Activated CD8-positive, alpha-beta T cell treated with anti-CD3 and anti-CD28 coated beads, Interleukin-2, amount 10 ng/mL, durations not matched to agents 7 days and 5 days (primary cell): ENCODE results near the gene ABCC5. TPM values are rescaled to one million over a fixed set of nuclear protein-coding genes. Genes with fewer than 3 reads are reported as not detected.

Source experiments
- ATAC-seq: fragments of 150-1000 bp; cut with Tn5 transposase; one replicate; pipeline ENCODE4 v1.10.0; 2021; ENCODE audit warnings: moderate library complexity
- CTCF ChIA-PET: fragments of 350-600 bp; sonication (Branson Sonifier 250); formaldehyde crosslinking; loops from one replicate; lab custom pipeline; 2021; ENCODE audit warnings: antibody characterized with exemption; lab: Charles Lee
- POLR2A ChIA-PET: fragments of 350-600 bp; sonication (Branson Sonifier 250); formaldehyde crosslinking; loops from one replicate; lab custom pipeline; 2021; ENCODE audit warnings: antibody characterized with exemption; lab: Charles Lee
- DNase-seq: peaks from one replicate; pipeline ENCODE4 v3.0.0-alpha.2; 2020
- H3K27ac Mint-ChIP-seq: one replicate; pipeline ENCODE4 v1.8.0; 2021; ENCODE audit warnings: mild to moderate bottlenecking, mixed read lengths
- H3K27me3 Mint-ChIP-seq: one replicate; pipeline ENCODE4 v1.8.0; 2021; ENCODE audit warnings: low read depth, mixed read lengths
- H3K36me3 Mint-ChIP-seq: one replicate; pipeline ENCODE4 v1.8.0; 2021; ENCODE audit warnings: low read depth, mixed read lengths
- H3K4me1 Mint-ChIP-seq: one replicate; pipeline ENCODE4 v1.8.0; 2021; ENCODE audit warnings: low read depth, mixed read lengths
- H3K4me3 Mint-ChIP-seq: one replicate; pipeline ENCODE4 v1.8.0; 2021; ENCODE audit warnings: mild to moderate bottlenecking, mixed read lengths
- H3K9me3 Mint-ChIP-seq: one replicate; pipeline ENCODE4 v1.8.0; 2022; ENCODE audit warnings: mixed read lengths; ENCODE audit not compliant: insufficient read depth
- total RNA-seq, 2 experiments: library from RNA; stranded (reverse); gene quantifications; one replicate each; pipeline ENCODE4 v1.2.3, GENCODE V29; 2021

ABCC5 gene
- total RNA-seq, 2 experiments from 2014 or later, result 16.7 to 19.6 TPM

GRCh38 chr3:183937601-183938286, 79.9 kb downstream of the ABCC5 start:
- Mint-ChIP-seq H3K4me1 (no peaks in the 10 kb centered on the region), H3K9me3 (no peaks in the 10 kb centered on the region), H3K27ac (no peak overlapping the region), H3K36me3 (no peaks in the 10 kb centered on the region), H3K27me3 (no peaks in the 10 kb centered on the region), H3K4me3 (no peak overlapping the region)
- DNase-seq (no peak), ATAC-seq (no peak)
- ChIA-PET POLR2A (interaction anchor here (0.6 kb wide), 1 partner anchor 149 kb away, joined by 3 read pairs; no protein-coding TSS in a partner anchor), CTCF (no interaction called here)

- H3K36me3 Mint-ChIP-seq, result peaks cover 1% of the 10 kb centered on the region
- H3K27me3 Mint-ChIP-seq, result no peaks in the 10 kb centered on the region
- no peak overlapping the region for H3K4me3 Mint-ChIP-seq
- no peak for DNase-seq
- ATAC-seq, result no peak
- ChIA-PET CTCF (no interaction called here), POLR2A (no interaction called here)
- H3K4me1 Mint-ChIP-seq, result no peaks in the 10 kb centered on the region
- no peak overlapping the region for H3K27ac Mint-ChIP-seq
- no peaks in the 10 kb centered on the region for H3K9me3 Mint-ChIP-seq
Observed at GRCh38 chr3:183933160-183933559, 84.5 kb downstream of the ABCC5 start.

- ChIA-PET CTCF (no interaction called here), POLR2A (no interaction called here)
- no peak overlapping the region for H3K27ac Mint-ChIP-seq
- no peak for DNase-seq
- ATAC-seq, result no peak
- peaks cover 1% of the 10 kb centered on the region for H3K36me3 Mint-ChIP-seq
- no peaks in the 10 kb centered on the region for H3K27me3 Mint-ChIP-seq
- H3K9me3 Mint-ChIP-seq, result no peaks in the 10 kb centered on the region
- no peaks in the 10 kb centered on the region for H3K4me1 Mint-ChIP-seq
- no peak overlapping the region for H3K4me3 Mint-ChIP-seq
Observed at GRCh38 chr3:183931881-183932280, 85.8 kb downstream of the ABCC5 start.

GRCh38 chr3:183930086-183930485, 87.6 kb downstream of the ABCC5 start:
- POLR2A ChIA-PET, result no interaction called here
- DNase-seq (no peak), ATAC-seq (no peak)
- peaks cover 1% of the 10 kb centered on the region for H3K36me3 Mint-ChIP-seq
- CTCF ChIA-PET, result no interaction called here
- no peaks in the 10 kb centered on the region for H3K4me1 Mint-ChIP-seq
- no peak overlapping the region for H3K27ac Mint-ChIP-seq
- H3K27me3 Mint-ChIP-seq, result no peaks in the 10 kb centered on the region
- no peaks in the 10 kb centered on the region for H3K9me3 Mint-ChIP-seq
- no peak overlapping the region for H3K4me3 Mint-ChIP-seq

- Mint-ChIP-seq H3K4me1 (no peaks in the 10 kb centered on the region), H3K36me3 (peaks cover 4% of the 10 kb centered on the region), H3K27me3 (no peaks in the 10 kb centered on the region), H3K27ac (no peak overlapping the region), H3K4me3 (no peak overlapping the region), H3K9me3 (no peaks in the 10 kb centered on the region)
- ChIA-PET CTCF (no interaction called here), POLR2A (no interaction called here)
- DNase-seq, result no peak
- no peak for ATAC-seq
Observed at GRCh38 chr3:183927059-183927458, 90.6 kb downstream of the ABCC5 start.

GRCh38 chr3:183924956-183925355, 92.7 kb downstream of the ABCC5 start:
- ChIA-PET CTCF (no interaction called here), POLR2A (no interaction called here)
- no peak for DNase-seq
- no peaks in the 10 kb centered on the region for H3K4me1 Mint-ChIP-seq
- H3K9me3 Mint-ChIP-seq, result no peaks in the 10 kb centered on the region
- no peaks in the 10 kb centered on the region for H3K27me3 Mint-ChIP-seq
- no peak overlapping the region for H3K4me3 Mint-ChIP-seq
- no peak overlapping the region for H3K27ac Mint-ChIP-seq
- no peak for ATAC-seq
- H3K36me3 Mint-ChIP-seq, result peaks cover 2% of the 10 kb centered on the region

GRCh38 chr3:183924543-183924942, 93.1 kb downstream of the ABCC5 start:
- Mint-ChIP-seq H3K4me1 (no peaks in the 10 kb centered on the region), H3K27ac (no peak overlapping the region), H3K36me3 (peaks cover 2% of the 10 kb centered on the region), H3K4me3 (no peak overlapping the region), H3K9me3 (no peaks in the 10 kb centered on the region), H3K27me3 (no peaks in the 10 kb centered on the region)
- ChIA-PET CTCF (no interaction called here), POLR2A (no interaction called here)
- no peak for DNase-seq
- ATAC-seq, result no peak

- no peaks in the 10 kb centered on the region for H3K4me1 Mint-ChIP-seq
- no peak overlapping the region for H3K4me3 Mint-ChIP-seq
- DNase-seq, result no peak
- ATAC-seq, result no peak
- ChIA-PET CTCF (no interaction called here), POLR2A (no interaction called here)
- no peaks in the 10 kb centered on the region for H3K27me3 Mint-ChIP-seq
- peaks cover 2% of the 10 kb centered on the region for H3K36me3 Mint-ChIP-seq
- no peak overlapping the region for H3K27ac Mint-ChIP-seq
- no peaks in the 10 kb centered on the region for H3K9me3 Mint-ChIP-seq
Observed at GRCh38 chr3:183922421-183922820, 95.3 kb downstream of the ABCC5 start.

- Mint-ChIP-seq H3K27me3 (no peaks in the 10 kb centered on the region), H3K36me3 (peaks cover 2% of the 10 kb centered on the region), H3K27ac (no peak overlapping the region), H3K4me1 (no peaks in the 10 kb centered on the region), H3K9me3 (no peaks in the 10 kb centered on the region), H3K4me3 (no peak overlapping the region)
- no peak for DNase-seq
- CTCF ChIA-PET, result no interaction called here
- no peak for ATAC-seq
- POLR2A ChIA-PET, result no interaction called here
Observed at GRCh38 chr3:183921096-183921495, 96.6 kb downstream of the ABCC5 start.

- H3K4me1 Mint-ChIP-seq, result no peaks in the 10 kb centered on the region
- H3K4me3 Mint-ChIP-seq, result no peak overlapping the region
- DNase-seq (no peak), ATAC-seq (no peak)
- H3K27ac Mint-ChIP-seq, result no peak overlapping the region
- H3K9me3 Mint-ChIP-seq, result no peaks in the 10 kb centered on the region
- CTCF ChIA-PET, result no interaction called here
- no peaks in the 10 kb centered on the region for H3K27me3 Mint-ChIP-seq
- peaks cover 2% of the 10 kb centered on the region for H3K36me3 Mint-ChIP-seq
- POLR2A ChIA-PET, result no interaction called here
Observed at GRCh38 chr3:183920416-183920815, 97.3 kb downstream of the ABCC5 start.

- ATAC-seq, result no peak
- no peak overlapping the region for H3K27ac Mint-ChIP-seq
Observed at GRCh38 chr3:183918178-183918577, 99.5 kb downstream of the ABCC5 start.

GRCh38 chr3:183917776-183918175, 99.9 kb downstream of the ABCC5 start:
- H3K27me3 Mint-ChIP-seq, result no peaks in the 10 kb centered on the region
- H3K9me3 Mint-ChIP-seq, result no peaks in the 10 kb centered on the region
- POLR2A ChIA-PET, result no interaction called here
- ATAC-seq (no peak), DNase-seq (no peak)
- H3K36me3 Mint-ChIP-seq, result peaks cover 2% of the 10 kb centered on the region
- CTCF ChIA-PET, result no interaction called here
- no peak overlapping the region for H3K27ac Mint-ChIP-seq
- H3K4me1 Mint-ChIP-seq, result no peaks in the 10 kb centered on the region
- no peak overlapping the region for H3K4me3 Mint-ChIP-seq

More at GRCh38 chr3:183918178-183918577, 99.5 kb downstream of the ABCC5 start:
- H3K4me3 Mint-ChIP-seq, result no peak overlapping the region
- H3K4me1 Mint-ChIP-seq, result no peaks in the 10 kb centered on the region
- H3K36me3 Mint-ChIP-seq, result peaks cover 2% of the 10 kb centered on the region
- no peak for DNase-seq
- ChIA-PET CTCF (no interaction called here), POLR2A (no interaction called here)
- no peaks in the 10 kb centered on the region for H3K27me3 Mint-ChIP-seq
- H3K9me3 Mint-ChIP-seq, result no peaks in the 10 kb centered on the region

GRCh38 chr3:183914856-183915255, 102.8 kb downstream of the ABCC5 start:
- POLR2A ChIA-PET, result no interaction called here

More at GRCh38 chr3:183914856-183915255, 102.8 kb downstream of the ABCC5 start:
- Mint-ChIP-seq H3K27me3 (no peaks in the 10 kb centered on the region), H3K4me3 (no peak overlapping the region), H3K4me1 (no peaks in the 10 kb centered on the region), H3K27ac (no peak overlapping the region), H3K9me3 (no peaks in the 10 kb centered on the region), H3K36me3 (no peaks in the 10 kb centered on the region)
- DNase-seq, result no peak
- CTCF ChIA-PET, result interaction anchor here (1.1 kb wide), 1 partner anchor 103 kb away, joined by 3 read pairs; the partner anchor contains the start of gene ABCC5
- ATAC-seq, result no peak
